ENCODE measurements around the gene TRAK1.

- no peak for TF ChIP-seq CTCF (IDR thresholded peaks at IDR 0.05)
- TF ChIP-seq POLR2A (IDR thresholded peaks at IDR 0.05) = no peak
- TF ChIP-seq POLR2AphosphoS5 (IDR thresholded peaks at IDR 0.05) = no peak
These were observed 47.9 kb upstream of the TRAK1 start for GRCh38 chr3:42043099-42043813.

Data from breast epithelium (tissue), 3 donors.